OCI-LY3 (cell line): ENCODE data around the gene BMPR2.

Source experiments
- H2AFZ ChIP-seq: fragments of 200-600, 300-600 bp; shearing (Covaris generic); 2 replicates; pipeline ENCODE4 v1.6.0; 2014; ENCODE audit warnings: antibody characterized with exemption, low read depth, low read length
- H3K27ac ChIP-seq: fragments of 200-600, 300-600 bp; sonication (generic); 2 replicates; pipeline ENCODE4 v1.5.1; 2014; ENCODE audit warnings: mild to moderate bottlenecking, low read length, moderate library complexity, mixed read lengths
- H3K27me3 ChIP-seq: fragments of 200-600, 300-600 bp; sonication (generic); 2 replicates; pipeline ENCODE4 v1.6.1; 2014; ENCODE audit warnings: low read depth, low read length, mixed read lengths
- H3K36me3 ChIP-seq: fragments of 200-600, 300-600 bp; sonication (generic); replicated peaks from 2 replicates; pipeline ENCODE3; 2014; ENCODE audit warnings: low read depth, low read length, mixed read lengths
- H3K4me1 ChIP-seq: fragments of 300-600, 200-600 bp; sonication (generic); 2 replicates; pipeline ENCODE4 v1.6.1; 2014; ENCODE audit warnings: low read length, mixed read lengths
- H3K4me2 ChIP-seq: fragments of 200-600, 300-600 bp; sonication (generic); 2 replicates; pipeline ENCODE4 v1.6.1; 2014; ENCODE audit warnings: low read length, mixed read lengths
- H3K4me3 ChIP-seq: fragments of 300-600, 200-600 bp; sonication (generic); 2 replicates; pipeline ENCODE4 v1.5.1; 2014; ENCODE audit warnings: antibody characterized with exemption, mild to moderate bottlenecking, low read length, moderate library complexity
- H3K79me2 ChIP-seq: fragments of 300-600, 200-600 bp; shearing (Covaris generic); 2 replicates; pipeline ENCODE4 v1.6.1; 2014; ENCODE audit warnings: mild to moderate bottlenecking, low read length, mixed read lengths
- H3K9ac ChIP-seq: fragments of 300-600, 200-600 bp; shearing (Covaris generic); 2 replicates; pipeline ENCODE4 v1.6.0; 2014; ENCODE audit warnings: mild to moderate bottlenecking, low read length, moderate library complexity
- H3K9me3 ChIP-seq: fragments of 200-600, 300-600 bp; shearing (Covaris generic); 2 replicates; pipeline ENCODE4 v1.6.1; 2014; ENCODE audit warnings: low read length, mixed read lengths; ENCODE audit not compliant: insufficient read depth
- H4K20me1 ChIP-seq: fragments of 200-600, 300-600 bp; sonication (generic); 2 replicates; pipeline ENCODE4 v1.6.1; 2016; ENCODE audit warnings: low read length, mixed read lengths; ENCODE audit not compliant: insufficient read depth
- EZH2phosphoT487 ChIP-seq: fragments of 200-600 bp; shearing (Covaris generic); IDR thresholded peaks from 2 replicates; pipeline ENCODE4 v1.6.1; 2018; ENCODE audit warnings: antibody characterized with exemption, mixed run types, low read depth
- TF ChIP-seq, protein P1 (sequence below): fragments of 200-600, 300-600 bp; sonication (generic); IDR thresholded peaks from 2 replicates; pipeline ENCODE4 v1.5.1; 2014; ENCODE audit warnings: antibody characterized with exemption, low read length, low read depth

BMPR2 gene

DNA sequence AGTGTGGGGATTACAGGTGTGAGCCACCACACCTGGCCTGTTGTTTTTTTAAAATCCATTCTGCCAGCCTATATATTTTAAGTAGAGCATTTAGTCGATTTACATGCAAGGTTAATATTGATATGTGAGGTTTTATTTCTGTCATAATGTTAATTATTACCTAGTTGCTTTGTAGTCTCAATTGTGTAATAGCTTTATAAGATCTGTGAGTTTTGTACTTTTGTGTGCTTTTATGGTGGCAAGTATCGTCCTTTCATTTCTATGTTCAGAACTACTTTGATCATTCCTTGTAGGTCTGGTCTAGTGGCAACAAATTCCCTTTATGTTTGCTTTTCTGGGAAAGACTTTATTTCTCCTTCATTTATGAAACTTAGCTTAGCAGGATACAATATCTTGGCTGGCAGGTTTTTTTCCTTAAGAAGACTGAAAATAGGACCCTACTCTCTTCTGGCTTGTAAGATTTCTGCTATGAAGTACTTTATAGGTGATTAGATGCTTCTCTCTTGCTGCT lies 207.6 kb downstream of the BMPR2 start:
- H3K4me3 ChIP-seq = no peak overlapping the region
- no peaks in the 10 kb centered on the region for H3K9me3 ChIP-seq
- H3K79me2 ChIP-seq = no peaks in the 10 kb centered on the region
- H3K36me3 ChIP-seq = no peaks in the 10 kb centered on the region
- TF ChIP-seq, protein P1, sequence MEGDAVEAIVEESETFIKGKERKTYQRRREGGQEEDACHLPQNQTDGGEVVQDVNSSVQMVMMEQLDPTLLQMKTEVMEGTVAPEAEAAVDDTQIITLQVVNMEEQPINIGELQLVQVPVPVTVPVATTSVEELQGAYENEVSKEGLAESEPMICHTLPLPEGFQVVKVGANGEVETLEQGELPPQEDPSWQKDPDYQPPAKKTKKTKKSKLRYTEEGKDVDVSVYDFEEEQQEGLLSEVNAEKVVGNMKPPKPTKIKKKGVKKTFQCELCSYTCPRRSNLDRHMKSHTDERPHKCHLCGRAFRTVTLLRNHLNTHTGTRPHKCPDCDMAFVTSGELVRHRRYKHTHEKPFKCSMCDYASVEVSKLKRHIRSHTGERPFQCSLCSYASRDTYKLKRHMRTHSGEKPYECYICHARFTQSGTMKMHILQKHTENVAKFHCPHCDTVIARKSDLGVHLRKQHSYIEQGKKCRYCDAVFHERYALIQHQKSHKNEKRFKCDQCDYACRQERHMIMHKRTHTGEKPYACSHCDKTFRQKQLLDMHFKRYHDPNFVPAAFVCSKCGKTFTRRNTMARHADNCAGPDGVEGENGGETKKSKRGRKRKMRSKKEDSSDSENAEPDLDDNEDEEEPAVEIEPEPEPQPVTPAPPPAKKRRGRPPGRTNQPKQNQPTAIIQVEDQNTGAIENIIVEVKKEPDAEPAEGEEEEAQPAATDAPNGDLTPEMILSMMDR = no peak
- TF ChIP-seq EZH2phosphoT487 = no peak
- H3K4me1 ChIP-seq = peaks cover 6% of the 10 kb centered on the region
- no peaks in the 10 kb centered on the region for H4K20me1 ChIP-seq
- no peak overlapping the region for H2AFZ ChIP-seq
- no peak overlapping the region for H3K9ac ChIP-seq
- H3K27me3 ChIP-seq = no peaks in the 10 kb centered on the region
- H3K4me2 ChIP-seq = no peak overlapping the region
- H3K27ac ChIP-seq = no peak overlapping the region

DNA sequence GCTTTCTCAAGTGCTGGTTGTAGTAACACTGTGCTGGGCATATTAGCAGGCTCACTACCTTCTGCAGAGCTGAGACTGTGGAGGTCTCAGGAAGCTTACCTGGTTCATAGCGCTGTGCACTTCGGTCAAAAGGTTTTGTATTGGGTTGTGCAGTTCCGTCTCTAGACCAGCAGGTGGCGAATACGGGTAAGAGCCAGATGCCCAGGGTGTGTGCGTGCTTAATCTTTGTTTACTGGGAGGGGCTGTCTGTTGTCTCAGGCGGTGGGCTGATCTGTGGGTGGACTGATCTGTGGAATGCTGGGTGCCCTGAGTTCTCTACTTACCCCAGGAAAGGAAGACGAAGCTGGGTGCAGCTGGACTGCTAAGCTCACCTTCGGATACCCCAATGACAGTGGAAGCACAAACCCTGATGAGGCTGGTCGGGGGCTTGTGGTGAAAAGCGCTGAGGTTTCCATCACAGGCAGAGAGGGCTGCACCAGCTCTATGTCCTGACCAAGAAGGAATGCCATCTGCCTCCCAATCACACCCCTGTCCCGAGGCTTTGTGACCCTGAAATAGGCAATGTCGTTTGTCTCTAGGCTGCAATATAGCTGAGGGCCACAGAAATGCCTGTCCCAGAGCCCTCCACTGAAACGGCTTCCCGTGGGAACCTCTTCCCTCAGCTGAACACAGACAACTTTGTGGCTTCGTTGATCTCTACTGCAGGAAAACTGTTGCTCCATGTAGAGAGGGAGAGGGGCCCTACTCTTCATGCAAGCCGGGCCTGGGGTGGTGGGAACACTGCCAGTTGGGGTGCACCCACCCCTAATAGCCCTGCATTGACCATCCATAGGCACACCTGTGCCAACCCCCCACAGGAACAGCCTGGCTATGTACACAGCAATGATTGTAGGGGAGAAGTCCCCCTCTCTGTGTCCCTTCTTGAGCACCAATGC lies 212.8 kb downstream of the BMPR2 start:
- Histone ChIP-seq H4K20me1 (no peaks in the 10 kb centered on the region), H3K27me3 (no peaks in the 10 kb centered on the region), H3K4me1 (peaks cover 26% of the 10 kb centered on the region), H3K36me3 (no peaks in the 10 kb centered on the region), H3K79me2 (no peaks in the 10 kb centered on the region), H2AFZ (peak overlapping the region; percentile 90), H3K9me3 (no peaks in the 10 kb centered on the region), H3K27ac (no peak overlapping the region), H3K9ac (peak overlapping the region; percentile 32; the same call in 1 of the 2 replicates), H3K4me3 (peak overlapping the region; percentile 55), H3K4me2 (peak overlapping the region; percentile 64)
- TF ChIP-seq, protein P1 = peak; percentile 94
- TF ChIP-seq EZH2phosphoT487 = no peak

DNA sequence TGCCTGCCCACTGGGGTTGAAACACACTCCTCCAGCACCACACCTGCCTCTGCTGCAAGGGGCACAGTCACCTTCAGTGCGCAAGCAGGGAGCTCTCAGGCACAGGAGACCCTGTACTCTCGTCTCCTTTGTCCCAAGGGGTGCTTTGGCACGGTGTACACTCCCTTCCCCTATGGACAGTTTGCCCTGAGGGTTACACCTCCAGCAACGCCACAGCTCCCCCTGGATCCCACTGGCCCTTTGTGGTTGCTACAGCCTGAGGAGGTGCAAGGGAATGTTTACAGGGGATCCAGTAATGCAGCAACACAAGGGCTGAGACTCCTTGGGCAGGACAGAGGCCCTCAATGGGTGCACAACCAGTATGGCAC lies 213.4 kb downstream of the BMPR2 start:
- H3K4me2 ChIP-seq = no peak overlapping the region
- no peak overlapping the region for H3K4me3 ChIP-seq
- no peaks in the 10 kb centered on the region for H3K79me2 ChIP-seq
- H2AFZ ChIP-seq = no peak overlapping the region
- TF ChIP-seq EZH2phosphoT487 = no peak
- TF ChIP-seq, protein P1 = no peak
- H3K9me3 ChIP-seq = no peaks in the 10 kb centered on the region
- H3K9ac ChIP-seq = no peak overlapping the region; the same call in 1 of the 2 replicates
- peaks cover 28% of the 10 kb centered on the region for H3K4me1 ChIP-seq
- H3K27ac ChIP-seq = no peak overlapping the region
- H4K20me1 ChIP-seq = no peaks in the 10 kb centered on the region
- no peaks in the 10 kb centered on the region for H3K36me3 ChIP-seq
- no peaks in the 10 kb centered on the region for H3K27me3 ChIP-seq

DNA sequence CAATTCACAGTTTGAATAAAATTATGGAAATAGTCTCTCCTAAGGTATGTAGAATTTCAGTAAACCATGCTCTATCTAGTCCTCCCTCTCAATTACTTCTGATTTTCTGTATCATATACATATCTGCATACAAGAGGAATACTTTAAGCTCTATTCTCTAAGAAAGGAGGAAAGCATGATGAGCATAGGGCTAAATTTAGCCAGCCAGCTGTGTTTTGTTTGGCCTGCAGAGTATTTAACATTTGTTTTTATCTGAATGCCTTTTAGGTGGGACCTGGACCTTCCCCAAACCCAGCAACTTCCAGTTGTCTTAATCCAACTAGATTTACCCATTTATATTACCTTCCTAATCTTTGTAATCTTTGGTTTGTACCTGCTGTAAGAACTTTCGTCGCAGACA lies 216.4 kb downstream of the BMPR2 start:
- Histone ChIP-seq H3K27ac (no peak overlapping the region), H3K4me1 (peaks cover 36% of the 10 kb centered on the region), H3K4me2 (peak overlapping the region; percentile 24), H3K4me3 (no peak overlapping the region), H3K27me3 (no peaks in the 10 kb centered on the region), H2AFZ (no peak overlapping the region), H4K20me1 (no peaks in the 10 kb centered on the region), H3K9ac (no peak overlapping the region), H3K9me3 (no peaks in the 10 kb centered on the region), H3K79me2 (no peaks in the 10 kb centered on the region), H3K36me3 (no peaks in the 10 kb centered on the region)
- no peak for TF ChIP-seq EZH2phosphoT487
- TF ChIP-seq, protein P1 = no peak
